Left ventricle myocardium inferior (tissue), 1 donor: ENCODE results near the gene ECSIT. TPM values are rescaled to one million over a fixed set of nuclear protein-coding genes. Genes with fewer than 3 reads are reported as not detected.

ENCODE experiments used
- DNase-seq: peaks from one replicate; pipeline ENCODE4 v3.0.0-alpha.2; 2020
- H3K27ac ChIP-seq: fragments of 200-600 bp; replicated peaks from 2 replicates; pipeline ENCODE4 v1.8.0; 2021
- H3K27me3 ChIP-seq: fragments of 200-600 bp; 2 replicates; pipeline ENCODE4 v1.8.0; 2021; ENCODE audit warnings: low read depth
- H3K36me3 ChIP-seq: fragments of 200-600 bp; 2 replicates; pipeline ENCODE4 v1.8.0; 2021
- H3K4me1 ChIP-seq: fragments of 200-600 bp; 2 replicates; pipeline ENCODE4 v1.8.0; 2021
- H3K4me3 ChIP-seq: fragments of 200-600 bp; 2 replicates; pipeline ENCODE4 v1.8.0; 2021; ENCODE audit warnings: mild to moderate bottlenecking, moderate library complexity
- H3K9me3 ChIP-seq: fragments of 200-600 bp; replicated peaks from 2 replicates; pipeline ENCODE4 v1.8.0; 2021
- CTCF ChIP-seq: fragments of 200-600 bp; IDR thresholded peaks from 2 replicates; pipeline ENCODE4 v1.8.0; 2021; ENCODE audit warnings: antibody characterized with exemption, mild to moderate bottlenecking, borderline replicate concordance
- intact Hi-C: fragments of 100-400 bp; cut with micrococcal nuclease; formaldehyde crosslinking; loops from one replicate; pipeline ENCODE4 v1.11.0; 2022
- total RNA-seq: library from RNA; stranded (reverse); fragmentation: NEBNext Ultra II Directional; extraction: Animal tissue kit (Norgen Biotek cat#: 25700); gene quantifications from one replicate; pipeline ENCODE4 v1.2.1, GENCODE V29; 2021
- donor health status: DM: no; HTN: yes; CAD: no; lungs with severe emphysema.

Gene ECSIT
- total RNA-seq, 1 donor from 2014 or later = 167 TPM

DNA sequence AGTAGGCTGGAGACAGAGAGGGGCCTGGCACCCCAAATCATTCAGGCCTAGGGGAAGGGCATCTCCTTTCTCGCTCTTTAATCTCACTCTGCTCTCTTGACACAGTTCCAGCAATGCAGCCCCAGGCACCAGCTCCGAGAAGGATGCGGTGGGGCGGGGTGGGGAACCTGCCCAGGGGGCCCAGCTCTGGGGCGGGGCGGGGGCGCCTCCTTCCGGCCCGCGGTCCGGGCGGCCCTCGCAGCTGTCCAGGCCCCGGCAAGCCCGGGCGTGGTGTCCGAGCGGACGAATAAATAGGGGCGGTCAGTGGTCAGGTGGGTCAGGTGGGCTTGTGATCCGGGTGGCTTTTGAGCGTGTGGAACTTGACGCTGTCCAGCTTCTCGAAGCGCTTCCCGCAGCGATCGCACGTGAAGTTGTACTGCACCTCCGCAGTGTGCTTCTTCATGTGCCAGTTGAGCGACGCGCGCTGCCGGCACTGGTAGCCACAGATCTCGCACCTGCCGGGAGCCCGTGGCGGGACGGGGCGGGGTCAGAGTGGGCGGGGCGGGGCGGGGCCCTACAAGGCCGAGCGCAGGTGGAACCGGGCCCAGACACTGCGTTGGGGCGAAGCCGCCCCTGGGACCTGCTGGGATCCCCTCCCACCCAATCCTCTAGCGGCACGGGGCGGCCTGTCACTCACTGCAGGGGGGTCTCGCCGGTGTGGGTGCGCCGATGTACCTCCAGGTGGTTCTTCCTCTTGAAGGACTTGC is 45.4 kb downstream of the ECSIT start:
- Histone ChIP-seq H3K4me1 (peaks cover 44% of the 10 kb centered on the region), H3K9me3 (no peaks in the 10 kb centered on the region), H3K36me3 (peaks cover 25% of the 10 kb centered on the region), H3K27ac (no peak overlapping the region), H3K4me3 (no peak overlapping the region), H3K27me3 (peaks cover 71% of the 10 kb centered on the region)
- DNase-seq = no peak
- no peak for TF ChIP-seq CTCF
- intact Hi-C loops = no loop called here

GRCh38 chr19:11482384-11483050 is 46.4 kb downstream of the ECSIT start:
- Histone ChIP-seq H3K4me1 (peaks cover 44% of the 10 kb centered on the region), H3K9me3 (no peaks in the 10 kb centered on the region), H3K4me3 (peak overlapping the region; percentile 62), H3K36me3 (peaks cover 20% of the 10 kb centered on the region), H3K27me3 (peaks cover 74% of the 10 kb centered on the region), H3K27ac (peak overlapping the region; percentile 9)
- intact Hi-C loops = no loop called here
- peak; percentile 92 for TF ChIP-seq CTCF
- DNase-seq = peak; percentile 84

DNA sequence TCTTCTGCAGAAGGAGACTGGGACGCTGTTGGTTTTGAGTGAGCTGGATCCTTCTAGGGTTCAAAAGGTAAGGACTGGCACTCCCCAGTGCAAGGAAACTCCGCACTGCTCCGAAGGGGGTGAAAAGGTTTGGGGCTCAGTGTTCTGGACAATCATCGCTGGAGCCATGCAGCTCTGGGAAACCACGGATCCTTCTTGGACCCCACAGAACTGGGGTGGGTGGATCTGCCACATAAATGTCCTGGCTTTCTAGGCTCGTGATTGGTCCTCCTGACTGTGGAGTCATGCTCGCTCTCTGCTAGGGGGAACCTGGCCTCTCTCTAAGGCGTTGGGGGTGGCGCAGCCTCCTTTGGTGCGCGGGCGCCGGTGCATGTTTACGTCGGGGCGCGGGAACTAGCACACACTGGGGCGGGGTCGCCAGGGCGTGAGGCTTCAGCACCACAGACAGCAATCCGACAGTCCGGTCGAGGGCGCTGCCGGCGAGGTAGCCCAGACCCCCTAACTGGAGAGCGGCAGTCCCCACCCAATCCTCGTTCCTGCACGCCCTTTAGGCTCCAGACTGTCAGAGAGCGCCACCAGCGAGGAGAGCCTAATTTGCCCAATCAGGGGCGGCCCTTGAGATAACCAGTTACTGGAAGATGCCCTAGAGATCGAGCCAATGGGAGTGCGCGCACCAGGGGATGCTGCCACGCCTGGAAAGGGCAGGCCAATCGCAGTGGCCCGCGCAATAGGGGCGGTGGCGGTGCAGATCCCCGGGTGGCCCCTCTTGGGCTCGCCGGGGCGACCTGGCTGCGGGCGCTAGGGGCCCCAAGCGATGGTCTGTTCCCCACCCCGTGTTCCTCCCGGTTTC is 47.2 kb downstream of the ECSIT start:
- H3K27ac ChIP-seq = peak overlapping the region; percentile 9
- intact Hi-C loops = no loop called here

GRCh38 chr19:11480715-11481533 is 48.0 kb downstream of the ECSIT start, which contains the start of gene ELAVL3:
ELAVL3 (minus strand) TSS chr19:11481046; CDS start chr19:11480608, 438 bp downstream.
- Histone ChIP-seq H3K4me1 (peaks cover 44% of the 10 kb centered on the region), H3K9me3 (no peaks in the 10 kb centered on the region), H3K36me3 (peaks cover 8% of the 10 kb centered on the region), H3K4me3 (peak within 1 kb of the TSS; percentile 62), H3K27ac (peak within 1 kb of the TSS; percentile 12), H3K27me3 (peaks cover 74% of the 10 kb centered on the region)
- TF ChIP-seq CTCF = peak; percentile 15
- DNase-seq = no peak
- intact Hi-C loops = no loop called here

More for the DNA sequence above, 47.2 kb downstream of the ECSIT start:
- H3K9me3 ChIP-seq = no peaks in the 10 kb centered on the region
- H3K4me3 ChIP-seq = peak overlapping the region; percentile 62
- H3K4me1 ChIP-seq = peaks cover 44% of the 10 kb centered on the region
- H3K27me3 ChIP-seq = peaks cover 74% of the 10 kb centered on the region
- H3K36me3 ChIP-seq = peaks cover 13% of the 10 kb centered on the region
- no peak for TF ChIP-seq CTCF
- peak; percentile 67 for DNase-seq
